Measurements from ENCODE around the gene MITF. TPM values are rescaled to one million over a fixed set of nuclear protein-coding genes. Genes with fewer than 3 reads are reported as not detected.

Gene MITF
- total RNA-seq, 1 donor from 2014 or later = 19.4 TPM

DNA sequence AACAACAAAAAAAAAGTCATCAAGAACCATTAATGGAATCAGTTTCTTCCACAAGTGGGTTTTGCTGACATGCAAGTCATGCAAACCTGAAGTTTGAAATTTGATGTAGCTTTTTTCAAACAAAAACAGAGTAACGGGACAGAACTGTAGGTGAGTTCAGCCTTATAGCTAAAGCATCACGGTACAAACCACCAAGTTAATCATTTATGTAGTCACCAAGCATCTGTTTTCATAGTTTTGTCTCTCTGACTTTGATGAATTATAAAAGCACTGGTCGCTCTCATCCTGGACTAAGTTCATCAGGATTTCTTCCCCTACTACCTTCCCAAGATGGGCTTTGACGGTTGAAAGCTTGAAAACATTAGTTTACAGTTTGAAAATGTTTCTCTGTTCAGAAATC is 143.3 kb downstream of the MITF start:
- Mint-ChIP-seq H3K27ac (no peak overlapping the region), H3K36me3 (ENCODE audit: insufficient read depth) (peaks cover 2% of the 10 kb centered on the region), H3K4me1 (ENCODE audit: low read depth) (peaks cover 25% of the 10 kb centered on the region), H3K4me3 (ENCODE audit: low read depth) (no peak overlapping the region), H3K27me3 (no peaks in the 10 kb centered on the region), H3K9me3 (ENCODE audit: low read depth) (no peaks in the 10 kb centered on the region)
- TF ChIP-seq, protein P1, sequence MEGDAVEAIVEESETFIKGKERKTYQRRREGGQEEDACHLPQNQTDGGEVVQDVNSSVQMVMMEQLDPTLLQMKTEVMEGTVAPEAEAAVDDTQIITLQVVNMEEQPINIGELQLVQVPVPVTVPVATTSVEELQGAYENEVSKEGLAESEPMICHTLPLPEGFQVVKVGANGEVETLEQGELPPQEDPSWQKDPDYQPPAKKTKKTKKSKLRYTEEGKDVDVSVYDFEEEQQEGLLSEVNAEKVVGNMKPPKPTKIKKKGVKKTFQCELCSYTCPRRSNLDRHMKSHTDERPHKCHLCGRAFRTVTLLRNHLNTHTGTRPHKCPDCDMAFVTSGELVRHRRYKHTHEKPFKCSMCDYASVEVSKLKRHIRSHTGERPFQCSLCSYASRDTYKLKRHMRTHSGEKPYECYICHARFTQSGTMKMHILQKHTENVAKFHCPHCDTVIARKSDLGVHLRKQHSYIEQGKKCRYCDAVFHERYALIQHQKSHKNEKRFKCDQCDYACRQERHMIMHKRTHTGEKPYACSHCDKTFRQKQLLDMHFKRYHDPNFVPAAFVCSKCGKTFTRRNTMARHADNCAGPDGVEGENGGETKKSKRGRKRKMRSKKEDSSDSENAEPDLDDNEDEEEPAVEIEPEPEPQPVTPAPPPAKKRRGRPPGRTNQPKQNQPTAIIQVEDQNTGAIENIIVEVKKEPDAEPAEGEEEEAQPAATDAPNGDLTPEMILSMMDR (IDR thresholded peaks at IDR 0.05; ENCODE audit: unreplicated experiment) = no peak
- DNase-seq (ENCODE audit: low spot score, unreplicated experiment) = no peak

DNA sequence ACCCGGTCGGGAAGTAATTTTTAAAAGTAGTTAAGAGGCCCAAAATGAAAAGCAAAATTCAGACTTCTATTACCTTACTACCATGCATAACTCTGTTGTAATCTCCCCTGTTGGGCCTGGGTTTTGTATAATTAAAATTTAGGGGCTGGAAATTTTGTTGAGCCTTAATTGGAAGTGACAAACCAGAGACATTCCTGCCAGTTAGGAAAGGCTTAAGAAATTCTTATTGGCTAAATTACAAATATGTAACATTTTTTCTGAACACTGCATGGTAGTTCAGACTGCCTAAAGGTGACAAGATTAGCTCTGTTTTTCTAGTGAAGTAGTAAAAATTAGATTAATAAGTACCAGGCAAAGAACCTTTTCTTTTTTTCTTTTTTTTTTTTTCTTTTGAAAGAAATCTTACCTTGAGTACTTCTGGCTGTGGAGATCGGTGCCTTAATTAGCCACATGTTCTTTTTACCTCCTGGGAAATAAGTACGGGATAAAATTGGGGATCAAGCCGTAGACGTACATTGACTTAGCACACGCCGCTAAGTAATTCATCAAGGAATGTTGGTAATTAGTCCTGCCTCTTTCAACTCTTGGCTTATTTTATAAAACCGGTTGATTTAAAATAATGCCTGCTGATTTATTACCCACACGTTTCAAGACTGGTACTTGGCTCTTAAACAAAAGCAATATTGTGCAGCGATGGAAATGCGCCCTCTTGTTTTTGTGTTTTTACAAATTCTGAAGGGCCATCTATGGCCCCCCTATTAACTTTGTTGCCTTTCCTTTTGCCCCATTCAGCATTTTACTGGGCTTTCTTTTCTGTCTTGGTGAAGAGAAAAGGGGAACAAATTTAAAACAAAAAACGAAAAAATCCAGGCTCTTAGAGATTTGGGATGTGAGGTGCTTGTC is 149.0 kb downstream of the MITF start:
- no peaks in the 10 kb centered on the region for H3K9me3 Mint-ChIP-seq (ENCODE audit: low read depth)
- no peak overlapping the region for H3K4me3 Mint-ChIP-seq (ENCODE audit: low read depth)
- no peaks in the 10 kb centered on the region for H3K36me3 Mint-ChIP-seq (ENCODE audit: insufficient read depth)
- no peak overlapping the region for H3K27ac Mint-ChIP-seq
- DNase-seq (ENCODE audit: low spot score, unreplicated experiment) = no peak
- H3K27me3 Mint-ChIP-seq = no peaks in the 10 kb centered on the region
- TF ChIP-seq, protein P1 (IDR thresholded peaks at IDR 0.05; ENCODE audit: unreplicated experiment) = no peak
- peaks cover 20% of the 10 kb centered on the region for H3K4me1 Mint-ChIP-seq (ENCODE audit: low read depth)

DNA sequence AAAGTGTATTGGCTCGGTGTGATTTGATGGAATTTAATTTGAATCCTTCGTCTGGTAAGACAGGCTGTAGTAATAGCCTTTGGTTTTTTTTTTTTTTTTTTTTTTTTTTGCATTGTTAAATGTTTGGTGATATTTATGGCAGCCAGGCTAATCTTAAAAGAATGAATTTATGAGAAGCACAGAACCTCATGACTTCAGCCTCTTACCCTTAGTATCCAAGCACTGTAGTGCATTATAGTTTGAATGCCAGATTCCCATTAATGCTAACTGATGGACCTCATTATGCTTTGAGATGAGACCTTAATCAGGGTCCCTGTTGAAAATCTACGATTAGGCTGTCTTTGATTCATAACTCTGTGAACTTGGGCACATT is 149.7 kb downstream of the MITF start:
- DNase-seq (ENCODE audit: low spot score, unreplicated experiment) = no peak
- no peak overlapping the region for H3K4me3 Mint-ChIP-seq (ENCODE audit: low read depth)
- no peaks in the 10 kb centered on the region for H3K36me3 Mint-ChIP-seq (ENCODE audit: insufficient read depth)
- TF ChIP-seq, protein P1 (IDR thresholded peaks at IDR 0.05; ENCODE audit: unreplicated experiment) = no peak
- H3K27me3 Mint-ChIP-seq = no peaks in the 10 kb centered on the region
- H3K9me3 Mint-ChIP-seq (ENCODE audit: low read depth) = no peaks in the 10 kb centered on the region
- no peak overlapping the region for H3K27ac Mint-ChIP-seq
- H3K4me1 Mint-ChIP-seq (ENCODE audit: low read depth) = peaks cover 15% of the 10 kb centered on the region

DNA sequence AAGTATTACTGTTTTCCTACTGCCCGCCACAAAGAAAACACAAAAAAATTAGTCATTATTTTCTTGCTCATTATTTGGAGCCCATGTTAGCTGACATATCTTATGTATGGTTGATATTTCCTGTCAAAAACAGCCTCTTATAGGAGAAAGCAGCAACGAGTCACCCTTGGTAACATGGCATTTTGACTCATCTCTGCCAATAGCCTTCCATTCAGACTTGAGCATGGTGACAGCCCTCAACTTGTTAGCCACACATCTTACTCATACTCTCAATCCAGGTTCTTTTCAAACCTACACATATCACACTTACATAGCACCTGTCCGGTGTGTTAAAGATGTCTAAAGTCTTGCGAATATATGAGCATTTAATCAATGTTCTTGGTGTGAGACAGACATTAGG is 150.8 kb downstream of the MITF start:
- Mint-ChIP-seq H3K4me3 (ENCODE audit: low read depth) (no peak overlapping the region), H3K27me3 (no peaks in the 10 kb centered on the region), H3K27ac (no peak overlapping the region), H3K9me3 (ENCODE audit: low read depth) (no peaks in the 10 kb centered on the region), H3K4me1 (ENCODE audit: low read depth) (peaks cover 12% of the 10 kb centered on the region), H3K36me3 (ENCODE audit: insufficient read depth) (no peaks in the 10 kb centered on the region)
- TF ChIP-seq, protein P1 (IDR thresholded peaks at IDR 0.05; ENCODE audit: unreplicated experiment) = no peak
- DNase-seq (ENCODE audit: low spot score, unreplicated experiment) = no peak

DNA sequence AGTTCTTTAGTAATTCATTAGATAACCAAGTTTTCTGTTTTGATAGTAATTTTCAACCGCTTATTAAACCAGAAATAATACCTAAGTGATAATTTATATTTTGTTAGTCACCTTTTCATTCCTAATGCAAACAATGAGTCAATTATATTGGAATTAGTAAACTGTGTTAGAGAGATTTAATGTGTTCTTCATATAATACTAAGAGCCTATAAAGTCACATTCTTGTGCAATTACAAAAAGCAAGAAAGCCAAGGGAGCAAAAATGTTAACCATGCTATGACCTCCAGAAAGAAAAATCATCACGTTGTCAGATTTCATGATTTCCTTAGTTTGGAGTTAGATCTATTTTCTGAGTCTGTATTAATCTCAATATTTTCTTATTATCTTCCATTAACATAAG is 151.4 kb downstream of the MITF start:
- Mint-ChIP-seq H3K27me3 (no peaks in the 10 kb centered on the region), H3K27ac (no peak overlapping the region), H3K36me3 (ENCODE audit: insufficient read depth) (no peaks in the 10 kb centered on the region), H3K9me3 (ENCODE audit: low read depth) (no peaks in the 10 kb centered on the region), H3K4me1 (ENCODE audit: low read depth) (peaks cover 12% of the 10 kb centered on the region), H3K4me3 (ENCODE audit: low read depth) (no peak overlapping the region)
- TF ChIP-seq, protein P1 (IDR thresholded peaks at IDR 0.05; ENCODE audit: unreplicated experiment) = no peak
- no peak for DNase-seq (ENCODE audit: low spot score, unreplicated experiment)

Measured in progenitor cell of endocrine pancreas (in vitro differentiated cells).